T follicular helper cell (primary cell): ENCODE results near the gene AFAP1L2.
A peak's percentile ranks its signal among the peaks of the same experiment; 100 is the strongest.

Experiments used
- DNase-seq: peaks from one replicate; pipeline ENCODE4 v3.0.0-alpha.2; 2020; ENCODE audit warnings: low read depth

Gene AFAP1L2

DNA sequence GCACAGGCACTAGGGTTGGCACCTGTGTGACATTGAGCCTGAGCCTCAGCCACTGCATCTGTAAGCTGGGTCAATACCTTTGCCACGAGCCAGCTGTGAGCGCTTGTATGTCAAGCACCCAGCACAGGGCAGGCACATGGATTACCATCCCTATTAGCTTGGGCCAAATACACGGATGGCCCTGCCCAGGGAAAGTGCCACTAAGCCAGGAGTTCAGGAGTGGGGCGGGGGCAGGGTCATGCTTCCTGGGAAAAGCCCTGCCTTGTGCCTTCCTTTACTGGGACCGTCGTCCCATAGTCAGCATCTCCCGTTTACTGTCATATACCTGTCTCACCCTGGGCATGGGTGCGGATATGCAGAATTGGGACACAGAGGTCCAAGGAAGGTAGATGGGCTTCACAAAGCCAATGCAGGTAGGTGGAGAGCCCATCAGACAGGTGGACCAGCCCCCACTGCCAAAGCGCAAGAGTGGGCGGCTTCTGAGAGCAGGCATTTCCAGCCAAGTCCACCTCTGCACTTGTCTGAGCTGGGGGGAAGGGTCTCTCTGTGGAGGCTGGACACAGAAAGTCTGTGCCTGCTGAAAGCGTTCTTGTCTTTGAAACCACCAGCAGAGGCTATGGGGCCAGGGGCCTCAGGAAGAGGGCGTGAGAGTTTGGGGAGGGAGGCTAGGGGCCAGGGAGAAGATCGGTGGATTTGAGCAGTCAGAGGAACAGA is 92.6 kb downstream of the AFAP1L2 start:
- no peak for DNase-seq

DNA sequence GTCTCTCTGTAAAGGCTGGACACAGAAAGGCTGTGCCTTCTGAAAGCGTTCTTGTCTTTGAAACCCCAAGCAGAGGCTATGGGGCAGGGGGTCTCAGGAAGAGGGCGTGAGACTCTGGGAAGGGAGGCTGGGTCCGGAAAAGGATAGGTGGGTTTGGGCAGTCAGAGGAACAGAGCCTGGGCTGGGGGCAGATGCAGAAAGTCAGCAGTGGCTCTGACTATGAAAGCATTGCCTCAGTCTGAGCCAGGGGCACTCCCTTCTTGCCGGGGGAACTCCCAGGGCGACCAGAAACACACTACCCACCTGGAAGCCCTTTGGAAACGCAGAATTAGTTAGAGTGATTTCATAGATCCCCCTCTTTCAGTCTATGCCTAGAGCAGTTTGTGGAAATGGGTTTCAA is 93.3 kb downstream of the AFAP1L2 start:
- DNase-seq = no peak

DNA sequence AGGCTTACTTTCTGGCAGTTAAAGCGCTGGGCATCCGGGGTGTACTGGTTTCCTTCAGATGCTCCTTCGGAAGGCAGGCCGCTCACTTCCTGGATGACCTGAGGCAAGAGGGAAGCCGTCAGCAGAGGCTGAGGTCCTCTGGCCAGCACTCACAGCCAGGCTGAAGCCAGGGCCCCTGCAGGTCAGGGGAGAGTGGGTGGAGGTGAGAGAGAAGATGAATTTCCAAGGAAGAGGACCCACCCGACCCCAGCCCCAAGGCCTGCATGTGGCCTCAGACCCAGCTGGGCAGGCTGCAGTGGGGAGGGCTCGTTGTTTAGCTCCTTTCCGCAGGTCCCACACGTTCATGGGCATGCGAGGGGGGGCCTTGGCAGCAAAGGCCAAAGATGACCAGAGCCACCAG is 94.0 kb downstream of the AFAP1L2 start:
- DNase-seq = no peak

DNA sequence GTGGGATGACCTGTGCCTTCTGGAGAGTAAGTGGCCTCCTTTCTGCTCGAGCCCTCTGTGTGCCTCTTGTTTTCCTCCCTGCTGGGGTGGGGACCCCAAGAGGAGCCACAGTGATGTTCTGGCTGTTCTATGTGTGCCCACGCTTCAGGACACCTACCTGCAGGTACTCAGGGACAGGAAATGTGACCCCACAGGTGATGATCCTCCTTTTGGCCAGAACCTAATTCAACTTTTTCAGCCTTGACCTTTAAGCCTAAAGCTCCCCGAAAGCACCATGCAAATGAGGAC is 95.0 kb downstream of the AFAP1L2 start:
- no peak for DNase-seq

DNA sequence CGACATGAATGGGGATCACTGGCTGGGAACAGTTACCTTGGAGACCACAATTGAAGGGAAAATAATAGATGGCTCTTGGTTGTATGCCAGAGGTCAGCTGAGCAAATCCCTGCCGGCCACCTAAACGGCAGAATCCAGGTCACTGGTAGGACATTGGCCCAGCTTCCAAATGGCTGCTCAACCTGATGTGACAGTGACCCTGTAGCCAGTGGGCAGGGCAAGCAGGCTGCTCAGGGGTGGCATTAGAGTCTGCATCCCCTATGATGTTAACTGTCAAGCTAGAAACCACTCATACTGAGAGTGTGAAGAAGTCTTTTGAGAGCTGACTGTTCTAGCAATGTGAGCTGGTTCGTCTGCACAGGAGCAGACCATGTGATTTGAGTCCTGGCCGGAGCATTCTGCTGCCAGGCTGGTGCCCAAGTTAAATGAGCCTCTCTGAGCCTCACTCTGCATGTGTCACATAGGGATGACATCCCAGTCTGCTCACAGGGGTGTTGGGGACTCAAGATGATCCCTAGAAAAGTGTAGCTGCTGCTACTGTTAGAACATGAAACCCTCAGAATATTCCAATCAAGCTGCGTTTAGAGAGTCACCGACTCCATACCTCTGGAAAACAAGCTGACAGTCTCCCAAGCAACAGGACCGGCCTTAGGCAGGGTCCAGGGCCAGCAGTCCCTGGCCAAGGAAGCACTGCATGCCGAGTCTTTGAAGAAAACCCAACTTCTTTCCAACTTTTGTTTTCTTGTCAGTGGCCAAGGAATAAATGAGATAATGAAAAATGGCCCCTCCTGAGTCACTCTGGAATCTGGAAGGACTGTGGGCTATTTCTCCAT is 95.6 kb downstream of the AFAP1L2 start:
- DNase-seq = no peak

DNA sequence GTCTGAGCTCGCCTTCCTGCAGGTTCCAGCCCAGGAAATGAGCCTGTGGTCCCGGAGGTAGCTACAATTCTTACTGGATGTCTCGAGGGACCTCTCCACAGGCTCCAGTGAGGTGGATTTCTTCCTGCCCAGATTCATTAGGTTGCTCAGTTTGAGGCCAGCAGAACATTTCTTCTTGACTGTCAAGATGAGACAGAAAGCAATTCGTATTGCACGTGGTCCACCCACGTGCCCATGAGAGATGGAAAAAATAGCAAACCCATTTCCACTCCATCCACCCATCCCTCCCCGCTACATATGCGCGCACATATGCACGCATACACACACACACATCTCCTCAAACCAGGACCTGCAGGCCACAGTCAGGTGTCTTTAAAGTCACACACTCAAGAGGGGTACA is 96.6 kb downstream of the AFAP1L2 start:
- no peak for DNase-seq

DNA sequence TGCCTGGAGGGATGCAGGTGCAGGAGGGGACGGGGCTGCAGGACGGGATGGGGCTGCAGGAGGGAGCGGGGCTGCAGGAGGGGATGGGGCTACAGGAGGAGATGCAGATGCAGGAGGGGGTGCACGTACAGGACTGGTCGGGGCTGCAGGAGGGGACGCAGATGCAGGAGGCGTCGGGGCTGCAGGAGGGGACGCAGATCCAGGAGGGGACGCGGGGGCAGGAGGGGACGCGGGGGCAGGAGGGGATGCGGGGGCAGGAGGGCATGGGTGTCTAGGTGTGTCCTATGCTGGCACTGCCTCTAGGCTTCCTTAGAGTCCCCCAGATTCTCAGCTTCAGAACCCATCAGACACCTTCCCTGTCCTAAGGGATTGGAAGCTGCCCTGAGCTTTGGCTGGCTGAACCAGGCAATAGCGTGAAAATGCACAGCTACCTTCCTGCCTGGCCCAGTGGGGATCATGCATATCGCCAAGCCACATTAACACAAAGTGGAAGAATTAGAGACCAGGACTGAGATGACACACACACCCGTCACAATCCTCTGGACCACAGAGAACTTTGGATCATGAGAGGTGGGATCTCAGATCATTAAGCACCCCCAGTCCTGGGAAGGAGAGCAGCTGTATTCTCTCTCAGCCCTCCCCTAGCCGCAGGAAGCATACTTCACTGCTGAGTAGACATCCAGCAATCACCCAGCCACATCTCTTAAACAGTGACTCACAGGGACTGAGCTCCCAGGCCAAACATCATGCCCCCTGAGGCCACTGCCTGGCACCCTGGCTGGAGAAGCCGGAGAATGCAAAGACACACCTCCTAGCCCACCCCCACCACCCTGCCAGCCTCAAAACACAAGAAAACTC is 98.0 kb downstream of the AFAP1L2 start:
- DNase-seq = no peak

DNA sequence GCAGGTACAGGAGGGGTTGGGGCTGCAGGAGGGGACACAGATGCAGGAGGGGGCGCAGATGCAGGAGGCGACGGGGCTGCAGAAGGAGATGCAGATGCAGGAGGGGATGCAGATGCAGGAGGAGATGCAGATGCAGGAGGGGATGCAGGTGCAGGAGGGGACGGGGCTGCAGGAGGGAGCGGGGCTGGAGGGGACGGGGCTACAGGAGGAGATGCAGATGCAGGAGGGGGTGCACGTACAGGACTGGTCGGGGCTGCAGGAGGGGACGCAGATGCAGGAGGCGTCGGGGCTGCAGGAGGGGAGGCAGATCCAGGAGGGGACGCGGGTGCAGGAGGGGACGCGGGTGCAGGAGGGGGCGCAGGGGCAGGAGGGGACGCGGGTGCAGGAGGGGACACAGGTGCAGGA is 98.8 kb downstream of the AFAP1L2 start:
- DNase-seq = no peak

DNA sequence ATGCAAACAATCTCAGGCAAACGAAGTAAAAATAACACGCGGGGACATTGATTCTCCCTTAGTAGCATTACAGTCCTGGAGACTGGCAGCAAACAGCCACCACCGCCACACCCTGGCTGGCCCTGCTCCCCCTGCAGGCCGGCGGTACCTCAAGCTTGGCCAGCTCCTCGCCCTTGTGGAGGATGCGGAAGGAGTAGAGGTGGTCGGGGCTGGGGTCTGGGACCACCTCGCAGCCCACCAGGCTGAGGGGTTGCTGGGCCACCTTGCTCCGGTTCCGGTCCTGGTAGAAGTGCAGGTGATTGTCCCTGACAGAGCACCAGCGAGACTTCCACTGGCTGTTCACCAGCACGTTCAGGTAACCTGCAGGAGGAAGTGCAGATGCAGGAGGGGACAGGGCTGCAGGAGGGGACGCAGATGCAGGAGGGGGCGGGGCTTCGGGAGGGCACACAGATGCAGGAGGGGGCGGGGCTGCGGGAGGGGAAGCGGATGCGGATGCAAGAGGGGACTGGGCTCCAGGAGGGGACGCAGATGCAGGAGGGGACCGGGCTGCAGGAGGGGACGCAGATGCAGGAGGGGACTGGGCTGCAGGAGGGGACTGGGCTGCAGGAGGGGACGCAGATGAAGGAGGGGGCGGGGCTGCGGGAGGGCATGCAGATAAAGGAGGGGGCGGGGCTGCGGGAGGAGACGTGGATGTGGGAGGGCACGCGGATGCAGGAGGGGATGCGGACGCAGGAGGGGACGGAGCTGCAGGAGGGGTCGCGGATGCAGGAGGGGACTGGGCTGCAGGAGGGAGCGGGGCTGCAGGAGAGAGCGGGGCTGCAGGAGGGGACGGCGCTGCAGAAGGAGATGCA is 99.5 kb downstream of the AFAP1L2 start:
- DNase-seq = peak; percentile 46

DNA sequence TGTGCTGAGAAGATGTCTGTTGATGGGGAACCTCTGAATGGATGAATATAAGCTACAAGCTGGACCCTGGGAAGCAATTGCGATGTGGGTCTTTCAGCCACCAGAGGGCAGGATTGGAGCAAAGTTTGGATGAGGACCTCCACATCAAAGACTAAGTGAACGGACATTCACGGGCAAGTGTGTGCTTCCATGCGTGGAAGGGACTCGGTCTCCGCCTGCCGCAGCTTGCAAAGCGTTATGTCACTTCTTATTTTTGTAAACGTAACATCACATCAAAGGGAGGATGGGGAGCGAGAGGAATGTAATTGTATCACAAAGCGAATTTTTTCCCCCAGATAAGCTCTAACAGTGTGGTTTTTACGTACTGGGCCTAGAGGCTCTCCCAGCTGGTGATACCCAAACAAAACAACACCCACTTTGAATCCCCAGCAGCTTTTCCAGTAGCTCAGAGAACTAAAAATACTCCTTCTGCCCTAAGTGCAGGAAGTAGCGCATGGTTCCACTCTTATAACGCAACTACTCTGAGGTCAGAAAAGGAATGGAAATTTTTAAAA is 100.2 kb downstream of the AFAP1L2 start:
- peak; percentile 38 for DNase-seq

DNA sequence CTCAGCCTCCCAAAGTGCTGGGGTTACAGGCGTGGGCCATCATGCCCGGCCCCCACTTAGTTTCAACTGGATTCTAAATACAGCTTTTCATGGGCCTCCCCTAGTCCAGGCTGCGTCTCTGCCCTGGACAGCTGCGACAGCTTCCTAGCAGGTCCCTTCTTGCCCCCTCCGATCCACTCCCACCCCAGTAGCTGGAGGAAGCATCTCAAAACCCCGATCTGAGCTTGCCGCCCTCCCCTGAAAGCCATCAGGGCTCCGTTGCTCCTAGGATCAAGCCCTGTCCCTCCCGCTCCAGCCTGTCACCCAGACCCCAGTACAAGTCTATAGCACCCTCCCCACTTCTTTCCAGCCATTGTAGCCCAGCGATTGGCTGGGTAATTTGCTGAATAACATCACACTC is 100.7 kb downstream of the AFAP1L2 start:
- no peak for DNase-seq

DNA sequence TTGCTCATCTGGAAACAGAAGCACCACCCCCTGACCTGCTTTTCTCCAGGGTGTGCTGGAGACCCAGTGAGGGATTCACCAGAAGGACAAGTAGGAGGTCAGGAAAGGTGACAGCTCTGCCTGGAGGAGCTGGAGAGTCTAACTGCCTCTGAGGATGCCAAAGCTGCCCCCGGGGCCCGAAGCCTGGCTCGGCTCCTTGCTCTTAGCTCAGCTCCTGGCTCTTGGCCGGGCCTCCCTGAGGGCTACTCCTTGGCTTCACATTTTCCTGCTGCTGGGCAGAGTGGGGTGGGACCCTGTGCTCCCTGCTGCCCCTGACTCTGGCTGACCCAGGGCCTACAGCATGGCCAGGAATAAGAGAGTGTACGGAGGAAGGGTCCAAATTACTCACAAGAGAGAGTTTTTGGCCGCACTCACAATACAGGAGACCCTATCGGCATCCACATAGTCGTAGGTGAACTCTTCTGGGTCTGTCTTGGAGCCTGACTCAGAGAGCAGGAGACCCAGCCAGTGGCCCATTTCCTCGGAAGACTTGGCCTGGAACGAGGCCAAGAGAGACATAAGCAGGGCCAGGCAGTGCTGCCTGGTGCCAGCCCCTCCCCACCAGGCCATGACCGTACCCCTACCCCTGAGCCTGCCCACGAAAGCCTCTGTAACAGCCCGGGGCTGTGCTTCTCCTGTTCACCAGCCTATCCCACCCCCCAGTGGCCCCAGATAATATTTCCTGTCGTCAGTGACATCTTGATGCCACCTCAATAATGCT is 102.2 kb downstream of the AFAP1L2 start:
- no peak for DNase-seq

DNA sequence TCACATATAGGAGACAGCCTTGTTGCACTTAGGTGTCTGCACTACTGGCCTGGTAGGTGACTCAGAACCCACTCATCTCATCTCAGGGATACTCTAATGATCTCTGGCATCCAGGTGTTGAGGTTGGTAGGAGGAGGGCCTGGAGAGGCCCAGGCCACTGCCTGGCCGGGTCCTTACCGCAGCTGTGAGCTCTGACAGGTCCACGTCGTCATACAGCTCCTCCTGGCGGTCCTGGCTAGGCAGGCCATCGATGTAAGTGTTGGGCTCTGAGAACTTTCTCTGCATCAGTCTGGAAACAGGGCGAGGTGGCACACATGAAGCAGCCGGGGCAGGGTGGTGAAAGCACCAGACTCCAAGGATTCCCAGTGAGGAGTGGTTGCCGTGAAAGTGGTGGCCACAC is 103.1 kb downstream of the AFAP1L2 start:
- no peak for DNase-seq

DNA sequence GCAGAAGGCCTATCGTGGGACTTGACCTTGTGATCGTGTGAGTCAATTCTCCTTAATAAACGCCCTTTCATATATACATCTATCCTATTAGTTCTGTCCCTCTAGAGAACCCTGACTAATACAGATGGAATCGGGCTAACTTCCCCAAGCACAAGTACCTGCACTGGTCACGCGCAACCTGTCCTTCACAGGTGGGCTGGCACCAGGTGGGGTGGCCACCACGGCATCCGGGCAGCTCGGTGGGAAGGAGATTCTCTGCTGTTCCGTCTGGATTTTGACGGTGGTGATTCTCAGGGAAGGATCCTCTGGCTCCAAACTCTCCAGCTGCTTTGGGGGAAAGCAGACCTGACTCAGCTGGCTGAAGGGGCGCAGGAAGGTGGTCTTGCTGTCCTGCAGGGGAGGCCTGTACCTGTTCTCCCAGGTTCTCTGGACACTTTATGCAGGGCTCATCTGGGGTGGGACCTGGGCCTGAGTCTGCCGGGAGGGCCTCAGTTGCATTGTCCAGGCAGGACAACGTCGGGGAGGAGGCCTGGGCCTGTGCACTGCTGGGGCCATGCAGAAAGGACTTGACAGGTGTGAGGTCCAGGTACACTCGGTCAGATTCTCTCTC is 104.2 kb downstream of the AFAP1L2 start:
- DNase-seq = no peak

DNA sequence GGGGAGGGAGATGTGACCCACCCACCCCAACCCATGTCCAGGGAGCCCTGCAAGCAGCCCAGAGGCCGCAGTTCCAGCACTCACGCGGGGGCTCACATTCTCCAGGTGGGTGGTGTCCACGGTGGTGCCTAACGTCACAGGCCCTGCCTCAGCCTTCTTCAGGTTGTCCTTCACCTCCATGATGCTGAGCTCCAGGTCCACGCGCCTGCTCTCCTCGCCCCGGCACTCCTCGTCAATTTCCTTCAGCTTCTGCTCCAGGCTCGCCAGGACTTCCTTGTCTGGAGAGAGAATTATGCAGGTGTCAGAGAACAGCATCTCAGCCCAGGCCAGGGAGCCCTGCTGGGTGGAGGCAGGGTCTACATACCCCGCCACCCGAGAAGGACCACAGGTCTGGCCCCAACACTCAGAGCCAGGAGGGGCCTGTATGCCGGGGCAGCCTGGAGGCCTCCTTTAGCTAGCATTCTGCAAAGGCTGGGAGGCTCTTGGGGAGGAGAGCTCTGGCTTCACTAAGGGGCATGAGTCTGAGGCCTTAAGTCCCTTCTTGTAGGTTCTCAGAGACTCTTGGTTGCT is 107.1 kb downstream of the AFAP1L2 start:
- DNase-seq = no peak

DNA sequence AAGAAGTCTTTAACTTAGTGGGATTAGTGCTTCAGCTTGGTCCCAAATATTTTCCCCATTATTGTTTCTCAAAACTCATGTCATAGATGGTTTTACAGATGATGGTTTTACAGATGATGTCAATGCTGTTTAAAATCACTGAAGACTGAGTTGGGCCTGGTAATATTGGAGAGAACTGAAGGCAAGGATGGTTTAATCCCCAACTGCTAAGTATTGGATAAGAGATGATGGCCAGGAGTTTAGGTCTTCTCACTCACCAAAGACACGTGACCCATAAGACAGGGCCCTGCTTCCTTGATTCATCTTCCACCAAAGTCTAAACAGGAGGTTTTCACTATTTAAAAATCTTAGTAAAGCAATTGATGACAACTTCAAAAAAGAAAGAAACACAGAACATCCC is 108.9 kb downstream of the AFAP1L2 start:
- no peak for DNase-seq

DNA sequence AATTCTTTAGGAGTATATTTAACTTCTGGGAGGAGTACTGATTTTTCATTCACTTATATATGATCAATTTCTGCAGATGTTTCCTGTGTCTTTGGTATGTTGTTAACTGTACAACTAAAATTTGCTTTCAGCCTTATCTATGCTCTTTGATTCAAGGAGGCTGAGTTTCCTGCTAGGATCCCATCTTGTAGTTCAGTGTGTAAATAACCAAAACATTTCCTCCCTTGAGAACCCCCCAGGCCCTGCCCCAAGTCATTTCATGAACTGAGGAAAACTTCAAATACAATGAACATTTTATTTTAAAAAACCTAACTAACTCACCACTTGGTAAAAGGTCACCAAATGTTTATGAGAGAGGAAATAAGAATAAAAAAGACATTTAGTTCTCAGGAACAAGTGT is 109.8 kb downstream of the AFAP1L2 start:
- no peak for DNase-seq

DNA sequence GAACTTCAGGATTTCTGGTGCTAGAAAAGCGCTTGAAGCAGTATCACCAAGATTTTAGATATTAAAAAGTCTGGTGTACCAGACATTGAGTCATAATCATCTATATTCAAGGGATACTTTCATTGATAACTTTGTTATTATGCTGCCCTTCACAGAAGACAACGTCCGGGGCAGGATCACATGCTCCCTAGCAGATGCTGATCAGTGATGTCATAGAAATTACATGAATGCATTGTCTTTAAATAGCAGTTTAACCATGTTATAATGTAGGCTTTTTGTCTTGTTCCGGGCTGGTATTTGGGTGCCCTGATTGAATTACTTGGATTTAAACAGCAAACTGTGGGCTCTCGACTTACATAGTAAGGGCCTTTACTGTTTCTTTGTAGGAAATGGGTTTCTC is 111.2 kb downstream of the AFAP1L2 start:
- DNase-seq = no peak

DNA sequence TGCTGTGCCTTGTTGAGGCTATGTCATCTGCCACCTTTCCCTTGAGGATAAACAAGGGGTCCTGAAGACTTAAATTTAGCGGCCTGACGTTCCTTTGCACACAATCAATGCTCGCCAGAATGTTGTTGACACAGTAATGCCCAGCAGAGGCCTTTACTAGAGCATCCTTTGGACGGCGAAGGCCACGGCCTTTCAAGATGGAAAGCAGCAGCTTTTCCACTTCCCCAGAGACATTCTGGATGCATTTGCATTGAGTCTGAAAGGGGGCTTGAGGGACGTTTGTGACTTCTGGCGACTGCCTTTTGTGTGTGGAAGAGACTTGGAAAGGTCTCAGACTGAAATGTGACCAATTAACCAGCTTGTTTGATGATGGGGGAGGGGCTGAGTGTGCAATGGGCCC is 112.8 kb downstream of the AFAP1L2 start:
- no peak for DNase-seq

DNA sequence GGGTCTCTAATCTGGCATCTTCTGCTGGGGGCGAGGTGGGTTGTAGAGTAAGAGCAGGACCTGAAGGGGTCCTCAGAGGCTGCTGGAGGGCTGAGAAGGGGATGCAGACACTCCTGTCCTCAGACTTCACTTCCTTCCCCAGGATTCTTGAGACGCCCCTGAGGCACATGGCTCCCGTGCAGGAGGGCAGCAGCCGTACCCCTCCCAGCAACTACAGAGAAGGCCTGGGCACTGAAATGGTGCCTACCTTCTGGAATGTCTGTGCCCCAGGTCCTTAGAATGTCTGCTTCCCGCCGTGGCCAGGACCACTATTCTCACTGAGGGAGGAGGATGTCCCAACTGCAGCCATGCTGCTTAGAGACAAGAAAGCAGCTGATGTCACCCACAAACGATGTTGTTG is 113.2 kb downstream of the AFAP1L2 start:
- DNase-seq = no peak
